Stimulated activated CD8-positive, alpha-beta memory T cell treated with anti-CD3 and anti-CD28 coated beads, Interleukin-4, amount 100 ng/mL, for 1 hour (primary cell): Measurements from ENCODE around the gene UCHL3.

ENCODE experiments used
- DNase-seq, 2 donors: peaks; one replicate each; pipeline ENCODE4 v3.0.0-alpha.2; 2020; ENCODE audit warnings: low read depth in 2 of 2, low spot score in 1 of 2

Gene UCHL3

GRCh38 chr13:75547917-75548316 is 1.7 kb upstream of the UCHL3 start:
- no peak for DNase-seq

GRCh38 chr13:75550159-75550567 is 572 bp downstream of the UCHL3 start:
- no peak for DNase-seq

- no peak for DNase-seq
These were observed 4.9 kb downstream of the UCHL3 start for GRCh38 chr13:75554464-75554863.

- no peak for DNase-seq
These were observed 5.4 kb downstream of the UCHL3 start for GRCh38 chr13:75554981-75555380.

- no peak for DNase-seq
These were observed 6.2 kb downstream of the UCHL3 start for GRCh38 chr13:75555836-75556235.

GRCh38 chr13:75556961-75557360 is 7.4 kb downstream of the UCHL3 start:
- no peak for DNase-seq

- DNase-seq: no peak
These were observed 8.7 kb downstream of the UCHL3 start for GRCh38 chr13:75558145-75558840.

- DNase-seq: no peak
These were observed 17.1 kb downstream of the UCHL3 start for GRCh38 chr13:75566658-75567057.

- no peak for DNase-seq
These were observed 20.0 kb downstream of the UCHL3 start for GRCh38 chr13:75569576-75569975.

GRCh38 chr13:75579529-75579928 is 29.9 kb downstream of the UCHL3 start:
- no peak for DNase-seq

- DNase-seq: no peak
These were observed 32.5 kb downstream of the UCHL3 start for GRCh38 chr13:75581874-75582640.

GRCh38 chr13:75583091-75583490 is 33.5 kb downstream of the UCHL3 start:
- no peak for DNase-seq

GRCh38 chr13:75585153-75585552 is 35.6 kb downstream of the UCHL3 start:
- DNase-seq: no peak

GRCh38 chr13:75587679-75588078 is 38.1 kb downstream of the UCHL3 start:
- DNase-seq: no peak

- no peak for DNase-seq
These were observed 47.1 kb downstream of the UCHL3 start for GRCh38 chr13:75596657-75597182.

GRCh38 chr13:75600371-75600770 is 50.8 kb downstream of the UCHL3 start:
- DNase-seq: no peak

GRCh38 chr13:75603038-75603437 is 53.4 kb downstream of the UCHL3 start:
- no peak for DNase-seq

- DNase-seq: no peak
These were observed 57.9 kb downstream of the UCHL3 start for GRCh38 chr13:75607447-75607846.

- no peak for DNase-seq
These were observed 60.9 kb downstream of the UCHL3 start for GRCh38 chr13:75610466-75610865.

GRCh38 chr13:75612354-75612753 is 62.8 kb downstream of the UCHL3 start:
- no peak for DNase-seq

- no peak for DNase-seq
These were observed 67.6 kb downstream of the UCHL3 start for GRCh38 chr13:75617230-75617629.

- no peak for DNase-seq
These were observed 68.7 kb downstream of the UCHL3 start for GRCh38 chr13:75618308-75618707.
